HK-2 (cell line): ENCODE measurements around the gene ELN.
"Not testable (repeated sequence)": the region's sequence is repeated elsewhere in the genome, so short reads cannot be mapped to it uniquely, and the experiment has no call there.

Experiments
- DNase-seq: peaks from one replicate; pipeline ENCODE4 v3.0.0-alpha.2; 2018; ENCODE audit not compliant: unreplicated experiment

The ELN gene

GRCh38 chr7:74027683-74028320, at the start of gene ELN:
Gene ELN (plus strand): TSS chr7:74028173. CDS start chr7:74028188, 15 bp downstream.
- no peak for DNase-seq

- DNase-seq = peak; percentile 62
Observed at GRCh38 chr7:73978661-73979563, 49.1 kb upstream of the ELN start.

- not testable (repeated sequence) for DNase-seq
Observed at GRCh38 chr7:73979656-73980055, 48.3 kb upstream of the ELN start.

- no peak for DNase-seq
Observed at GRCh38 chr7:73980206-73980605, 47.8 kb upstream of the ELN start.

DNA sequence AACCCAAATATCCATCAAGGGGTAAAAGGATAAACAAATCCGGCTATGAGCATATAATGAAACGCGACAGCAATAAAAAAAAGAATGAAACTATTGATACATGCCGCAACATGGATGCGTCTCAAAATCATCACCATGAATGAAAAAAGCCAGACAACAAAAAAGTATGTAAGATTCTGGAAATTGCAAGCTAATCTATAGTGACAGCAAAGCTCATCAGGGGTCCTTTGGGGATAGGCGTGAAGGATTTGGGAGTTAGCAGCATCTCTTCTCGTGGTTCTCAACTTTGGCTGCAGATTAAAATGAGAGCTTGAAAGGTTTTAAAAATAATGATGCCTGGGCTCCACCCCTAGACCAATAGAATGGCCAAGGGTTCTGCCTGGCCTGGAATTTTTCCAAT, 46.0 kb upstream of the ELN start:
- no peak for DNase-seq

GRCh38 chr7:73983437-73984164, 44.4 kb upstream of the ELN start:
- DNase-seq = no peak

DNA sequence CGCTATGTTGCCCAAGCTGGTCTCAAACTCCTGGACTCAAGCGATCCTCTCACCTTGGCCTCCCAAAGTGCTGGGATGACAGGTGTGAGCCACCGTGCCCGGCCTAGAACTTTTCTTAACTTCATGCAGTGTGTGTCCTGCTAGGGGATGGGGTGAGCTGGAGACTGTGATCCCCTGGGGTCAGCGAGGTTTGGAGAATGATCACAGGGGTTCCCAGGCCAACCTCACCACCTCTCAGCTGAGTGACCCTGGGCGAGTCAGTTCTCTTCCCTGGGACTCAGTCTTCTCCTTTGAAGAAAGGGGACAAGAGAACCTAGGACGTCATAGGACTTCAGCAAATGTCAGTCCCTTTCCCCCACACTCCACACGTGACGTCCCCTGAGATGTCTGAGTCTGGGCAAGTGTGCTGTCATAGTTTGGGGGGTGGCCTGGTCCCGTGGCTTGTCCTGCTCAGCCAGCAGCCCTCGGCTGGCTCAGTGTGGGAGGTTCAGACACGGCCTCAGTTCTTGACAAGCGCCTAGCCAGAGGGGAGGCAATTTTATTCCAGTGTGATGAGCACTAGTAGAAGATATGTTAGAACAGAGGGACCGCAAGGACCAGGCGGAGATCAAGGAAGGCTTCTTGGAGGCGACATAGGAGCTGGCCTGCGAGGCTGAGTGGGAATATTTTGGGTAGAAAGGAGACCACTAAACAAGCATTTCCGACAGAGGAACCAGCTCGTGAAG, 43.3 kb upstream of the ELN start:
- no peak for DNase-seq

DNA sequence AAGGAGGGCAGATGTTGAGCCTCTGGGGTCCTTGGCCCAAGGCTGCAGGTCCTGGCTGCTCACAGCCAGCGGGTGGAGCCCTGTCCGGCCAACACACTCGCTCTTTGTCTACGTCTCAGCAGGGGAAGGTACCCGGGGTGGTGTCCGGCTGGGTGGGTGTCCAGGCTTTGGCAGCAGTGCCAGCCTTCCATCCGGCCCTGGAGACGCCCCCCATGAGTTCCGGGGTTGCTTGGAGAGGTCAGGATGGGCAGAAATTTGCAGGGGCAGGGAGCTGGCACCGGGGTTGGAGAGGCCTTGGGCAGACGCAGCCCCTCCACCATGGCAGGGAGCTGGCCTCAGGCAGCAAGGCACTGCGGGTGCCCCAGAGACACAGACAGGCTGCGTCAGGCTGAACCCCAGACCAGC, 42.2 kb upstream of the ELN start:
- no peak for DNase-seq

DNA sequence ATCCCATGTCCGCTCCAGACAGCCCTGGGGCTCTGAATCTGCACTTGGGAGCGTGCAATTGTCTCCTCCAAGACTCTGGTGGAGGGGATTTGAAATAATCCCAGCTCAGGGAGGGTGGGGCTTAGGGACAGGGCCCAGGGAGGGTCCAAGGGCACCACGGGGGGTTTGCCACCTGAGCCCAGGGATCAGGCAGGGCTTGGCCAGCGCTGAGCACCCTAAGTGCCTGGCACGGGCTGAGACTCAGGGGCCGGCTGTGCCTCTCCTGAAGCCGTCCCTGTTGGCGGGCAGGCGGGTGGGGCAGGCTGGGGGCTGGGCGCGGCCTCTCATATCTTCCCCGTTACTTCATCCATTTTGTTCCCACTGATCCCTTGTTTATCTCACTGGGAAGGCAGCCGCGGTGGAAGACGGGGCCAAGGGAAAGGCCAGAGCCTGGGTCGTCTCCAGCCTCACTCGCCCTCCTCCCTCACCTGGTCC, 41.8 kb upstream of the ELN start:
- no peak for DNase-seq

DNA sequence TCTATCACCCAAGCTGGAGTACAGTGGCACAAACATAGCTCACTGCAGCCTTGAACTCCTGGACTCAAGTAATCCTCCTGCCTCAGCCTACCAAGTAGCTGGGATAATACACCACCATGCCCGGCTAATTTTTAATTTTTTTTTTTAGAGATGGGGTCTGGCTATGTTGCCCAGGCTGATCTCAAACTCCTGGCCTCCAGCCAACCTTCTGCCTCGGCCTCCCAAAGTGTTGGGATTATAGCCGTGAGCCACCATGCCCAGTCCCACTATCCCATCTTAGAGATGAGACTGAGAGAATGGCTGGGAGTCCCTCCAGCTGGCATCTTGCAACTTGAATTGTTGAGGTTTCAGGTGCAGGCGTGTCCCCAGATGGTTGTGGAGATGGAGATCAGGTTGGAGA, 40.7 kb upstream of the ELN start:
- no peak for DNase-seq

- DNase-seq = no peak
Observed at GRCh38 chr7:73988197-73988596, 39.8 kb upstream of the ELN start.

DNA sequence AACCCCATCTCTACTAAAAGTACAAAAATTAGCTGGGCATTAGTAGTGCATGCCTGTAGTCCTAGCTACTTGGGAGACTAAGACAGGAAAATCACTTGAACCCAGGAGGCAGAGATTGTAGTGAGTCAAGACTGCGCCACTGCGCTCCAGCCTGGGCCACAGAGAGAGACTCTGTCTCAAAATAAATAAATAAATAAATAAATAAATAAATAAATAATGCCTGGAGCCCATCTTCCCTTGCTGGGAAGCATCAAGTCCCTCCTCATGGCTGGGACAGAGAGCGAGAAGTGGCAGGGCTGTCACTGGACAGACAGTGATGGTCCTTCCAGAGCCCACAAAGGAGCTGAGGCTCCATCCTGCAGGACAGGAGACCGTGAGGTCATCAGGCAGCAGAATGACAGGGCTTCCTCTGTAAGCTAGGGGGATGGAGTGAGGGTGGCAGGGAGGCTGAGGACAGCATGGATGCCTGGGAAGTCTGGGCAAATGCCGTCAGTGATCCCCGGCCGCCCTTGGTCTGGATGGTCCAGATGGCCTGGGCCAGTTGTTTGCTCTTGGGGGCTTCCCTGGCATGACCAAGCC, 36.4 kb upstream of the ELN start:
- no peak for DNase-seq

DNA sequence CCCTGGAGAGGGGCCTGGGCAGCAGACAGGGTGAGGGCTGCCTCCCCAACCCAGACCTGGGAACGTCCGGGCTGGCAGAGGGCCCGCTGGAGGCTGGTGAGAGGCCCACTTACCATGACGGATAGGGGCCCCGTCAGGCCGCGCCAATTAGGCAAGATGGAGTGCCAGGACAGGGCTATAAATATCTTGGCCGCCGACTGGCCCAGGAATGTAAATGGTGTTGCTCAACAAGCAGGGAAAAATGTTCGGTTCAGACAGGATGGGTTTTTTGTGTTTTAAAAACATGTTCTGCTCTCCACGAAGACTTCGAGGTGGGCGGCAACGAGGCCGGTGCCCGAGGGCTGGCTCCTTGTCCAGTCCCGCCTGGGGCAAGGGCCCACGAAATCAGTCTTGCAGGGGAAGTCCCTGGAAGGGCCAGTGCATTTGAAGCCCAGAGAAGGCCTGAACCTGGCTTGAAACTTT, 35.8 kb upstream of the ELN start:
- no peak for DNase-seq

GRCh38 chr7:73994023-73994422, 34.0 kb upstream of the ELN start:
- DNase-seq = no peak

- no peak for DNase-seq
Observed at GRCh38 chr7:73994761-73995160, 33.2 kb upstream of the ELN start.

- DNase-seq = no peak
Observed at GRCh38 chr7:73995330-73995729, 32.6 kb upstream of the ELN start.

GRCh38 chr7:73995821-73996511, 32.0 kb upstream of the ELN start:
- no peak for DNase-seq

DNA sequence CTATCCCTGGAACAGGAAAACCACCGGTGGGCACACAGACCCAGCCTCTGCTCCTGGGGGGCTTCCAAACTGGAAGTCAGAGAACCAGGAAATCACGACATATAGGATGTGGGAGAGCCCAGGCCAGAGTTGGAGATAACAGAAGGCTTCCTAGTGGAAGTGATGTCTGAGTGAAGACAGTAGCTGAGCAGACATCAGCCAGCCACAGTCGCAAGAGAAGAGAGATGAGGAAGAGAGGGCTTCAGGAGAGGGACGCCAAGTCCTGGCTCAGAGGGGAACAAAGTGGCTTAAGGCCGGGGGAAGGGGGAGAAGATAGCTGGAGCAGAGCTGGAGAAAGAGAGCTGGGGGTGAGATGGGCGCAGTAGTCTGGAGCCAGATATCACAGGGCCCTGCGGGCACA, 30.9 kb upstream of the ELN start:
- DNase-seq = no peak

- DNase-seq = no peak
Observed at GRCh38 chr7:73999664-74000435, 28.1 kb upstream of the ELN start.
